ENCODE results near the gene DCUN1D1.

GRCh38 chr3:183028416-183028815 lies 48.1 kb upstream of the DCUN1D1 start:
- TF ChIP-seq POLR2AphosphoS5 (IDR thresholded peaks at IDR 0.05; ENCODE audit: borderline replicate concordance, low read depth, low read length) (no peak), EZH2 (IDR thresholded peaks at IDR 0.05) (no peak)
